MV-4-11 (cell line): ENCODE data around the gene CCDC12.

Source experiments
- DNase-seq: peaks from one replicate; lab custom pipeline; 2025; lab: John Stamatoyannopoulos, UW

CCDC12 gene

GRCh38 chr3:46955157-46955556 is 21.4 kb downstream of the CCDC12 start:
- no peak for DNase-seq

- no peak for DNase-seq
Measured at GRCh38 chr3:46954178-46954577, 22.4 kb downstream of the CCDC12 start.

GRCh38 chr3:46953234-46954010 is 23.1 kb downstream of the CCDC12 start:
- DNase-seq = peak; percentile 95

GRCh38 chr3:46952813-46953212 is 23.7 kb downstream of the CCDC12 start:
- DNase-seq = no peak

- no peak for DNase-seq
Measured at GRCh38 chr3:46950650-46951241, 25.8 kb downstream of the CCDC12 start.

- no peak for DNase-seq
Measured at GRCh38 chr3:46950177-46950576, 26.4 kb downstream of the CCDC12 start.

GRCh38 chr3:46948830-46949671 is 27.5 kb downstream of the CCDC12 start:
- peak; percentile 77 for DNase-seq

GRCh38 chr3:46947981-46948791 is 28.4 kb downstream of the CCDC12 start:
- peak; percentile 51 for DNase-seq

GRCh38 chr3:46947546-46947901 is 29.0 kb downstream of the CCDC12 start:
- DNase-seq = no peak

GRCh38 chr3:46946856-46947545 is 29.5 kb downstream of the CCDC12 start:
- no peak for DNase-seq

GRCh38 chr3:46946416-46946815 is 30.1 kb downstream of the CCDC12 start:
- DNase-seq = no peak

GRCh38 chr3:46944191-46944590 is 32.4 kb downstream of the CCDC12 start:
- DNase-seq = no peak

- no peak for DNase-seq
Measured at GRCh38 chr3:46943237-46944187, 33.0 kb downstream of the CCDC12 start.

- DNase-seq = no peak
Measured at GRCh38 chr3:46942481-46943236, 33.9 kb downstream of the CCDC12 start.

- DNase-seq = no peak
Measured at GRCh38 chr3:46942076-46942475, 34.5 kb downstream of the CCDC12 start.

GRCh38 chr3:46939578-46940445 is 36.7 kb downstream of the CCDC12 start:
- no peak for DNase-seq

- DNase-seq = no peak
Measured at GRCh38 chr3:46938118-46938517, 38.4 kb downstream of the CCDC12 start.

- DNase-seq = no peak
Measured at GRCh38 chr3:46936733-46937250, 39.8 kb downstream of the CCDC12 start.
